GM23338 (cell line): ENCODE measurements around the gene SLC39A8.

Source experiments
- CREB1 ChIP-seq: fragments of 250-450 bp; sonication (Bioruptor Pico); IDR thresholded peaks from 2 replicates; pipeline ENCODE4 v1.5.0; 2020; ENCODE audit warnings: low read depth, mild to moderate bottlenecking, moderate library complexity
- EZH2 ChIP-seq: fragments of 200-600 bp; sonication (generic); IDR thresholded peaks from one replicate; pipeline ENCODE4 v1.8.0; 2017; ENCODE audit warnings: antibody characterized with exemption, mild to moderate bottlenecking, low read depth; ENCODE audit not compliant: unreplicated experiment
- EZH2phosphoT487 ChIP-seq: fragments of 200-600 bp; sonication (generic); IDR thresholded peaks from one replicate; pipeline ENCODE4 v1.8.1; 2018; ENCODE audit warnings: antibody characterized with exemption; ENCODE audit not compliant: unreplicated experiment
- JUNB ChIP-seq: IDR thresholded peaks from one replicate; pipeline ENCODE4 v1.6.1; 2016; ENCODE audit warnings: antibody characterized with exemption; ENCODE audit not compliant: unreplicated experiment
- NANOG ChIP-seq: IDR thresholded peaks from 2 replicates; pipeline ENCODE4 v1.6.1; 2016; ENCODE audit warnings: antibody characterized with exemption, borderline replicate concordance
- POLR2AphosphoS5 ChIP-seq: IDR thresholded peaks from 2 replicates; pipeline ENCODE4 v1.6.1; 2016; ENCODE audit warnings: antibody characterized with exemption, low read depth
- STAT1 ChIP-seq: IDR thresholded peaks from one replicate; pipeline ENCODE4 v1.6.1; 2016; ENCODE audit warnings: antibody characterized with exemption; ENCODE audit not compliant: unreplicated experiment
- ZNF114 ChIP-seq: fragments of 250-450 bp; sonication (Bioruptor Pico); IDR thresholded peaks from 2 replicates; pipeline ENCODE4 v1.5.0; 2020; ENCODE audit warnings: mild to moderate bottlenecking, moderate library complexity
- ZNF331 ChIP-seq: fragments of 250-450 bp; sonication (Bioruptor Pico); IDR thresholded peaks from 2 replicates; pipeline ENCODE4 v1.5.0; 2020; ENCODE audit warnings: low read depth, mild to moderate bottlenecking, moderate library complexity
- TF ChIP-seq, protein P1 (sequence below), 2 experiments: fragments of 200-600 bp in 1 of 2; sonication (generic) in 1 of 2; conservative IDR thresholded peaks; 2 replicates each; pipeline versions ENCODE4 v1.5.1 to v1.6.1; 2016 to 2017; ENCODE audit warnings: antibody characterized with exemption in 2 of 2, low read depth in 2 of 2, mild to moderate bottlenecking in 2 of 2, moderate library complexity in 1 of 2
- TF ChIP-seq, protein P2 (sequence below): IDR thresholded peaks from one replicate; pipeline ENCODE4 v1.6.1; 2018; ENCODE audit warnings: antibody characterized with exemption; ENCODE audit not compliant: unreplicated experiment
- TF ChIP-seq, protein P3 (sequence below): IDR thresholded peaks from 2 replicates; pipeline ENCODE4 v1.6.1; 2016; ENCODE audit warnings: antibody characterized with exemption
- TF ChIP-seq, protein P4 (sequence below): fragments of 250-450 bp; sonication (Bioruptor Pico); IDR thresholded peaks from 2 replicates; pipeline ENCODE4 v1.5.0; 2020; ENCODE audit warnings: mild to moderate bottlenecking, moderate library complexity

DNA sequence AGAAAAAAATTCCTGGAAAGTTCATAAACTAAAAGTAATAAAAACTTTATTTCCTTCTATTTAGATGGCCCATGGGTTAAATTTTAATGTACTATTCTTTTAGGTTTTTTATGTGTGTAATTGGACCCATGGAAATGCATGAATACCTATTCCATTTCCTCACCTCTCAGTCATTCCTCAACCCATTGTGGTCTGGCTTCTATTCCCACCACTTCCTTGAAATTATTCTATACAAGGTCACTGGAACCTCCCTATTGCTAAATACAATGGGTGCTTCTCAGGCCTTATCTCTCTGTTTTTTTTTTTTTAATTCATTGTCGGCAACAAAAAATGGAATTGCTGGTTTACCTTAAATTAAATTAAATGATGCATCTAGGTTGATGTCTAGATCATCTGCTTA is 17.2 kb downstream of the SLC39A8 start:
- TF ChIP-seq, protein P1, sequence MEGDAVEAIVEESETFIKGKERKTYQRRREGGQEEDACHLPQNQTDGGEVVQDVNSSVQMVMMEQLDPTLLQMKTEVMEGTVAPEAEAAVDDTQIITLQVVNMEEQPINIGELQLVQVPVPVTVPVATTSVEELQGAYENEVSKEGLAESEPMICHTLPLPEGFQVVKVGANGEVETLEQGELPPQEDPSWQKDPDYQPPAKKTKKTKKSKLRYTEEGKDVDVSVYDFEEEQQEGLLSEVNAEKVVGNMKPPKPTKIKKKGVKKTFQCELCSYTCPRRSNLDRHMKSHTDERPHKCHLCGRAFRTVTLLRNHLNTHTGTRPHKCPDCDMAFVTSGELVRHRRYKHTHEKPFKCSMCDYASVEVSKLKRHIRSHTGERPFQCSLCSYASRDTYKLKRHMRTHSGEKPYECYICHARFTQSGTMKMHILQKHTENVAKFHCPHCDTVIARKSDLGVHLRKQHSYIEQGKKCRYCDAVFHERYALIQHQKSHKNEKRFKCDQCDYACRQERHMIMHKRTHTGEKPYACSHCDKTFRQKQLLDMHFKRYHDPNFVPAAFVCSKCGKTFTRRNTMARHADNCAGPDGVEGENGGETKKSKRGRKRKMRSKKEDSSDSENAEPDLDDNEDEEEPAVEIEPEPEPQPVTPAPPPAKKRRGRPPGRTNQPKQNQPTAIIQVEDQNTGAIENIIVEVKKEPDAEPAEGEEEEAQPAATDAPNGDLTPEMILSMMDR (conservative IDR thresholded peaks at IDR 0.05; ENCODE audit: low read depth in 2 of 2), result no peak
- TF ChIP-seq EZH2, result no peak
- TF ChIP-seq, protein P2, sequence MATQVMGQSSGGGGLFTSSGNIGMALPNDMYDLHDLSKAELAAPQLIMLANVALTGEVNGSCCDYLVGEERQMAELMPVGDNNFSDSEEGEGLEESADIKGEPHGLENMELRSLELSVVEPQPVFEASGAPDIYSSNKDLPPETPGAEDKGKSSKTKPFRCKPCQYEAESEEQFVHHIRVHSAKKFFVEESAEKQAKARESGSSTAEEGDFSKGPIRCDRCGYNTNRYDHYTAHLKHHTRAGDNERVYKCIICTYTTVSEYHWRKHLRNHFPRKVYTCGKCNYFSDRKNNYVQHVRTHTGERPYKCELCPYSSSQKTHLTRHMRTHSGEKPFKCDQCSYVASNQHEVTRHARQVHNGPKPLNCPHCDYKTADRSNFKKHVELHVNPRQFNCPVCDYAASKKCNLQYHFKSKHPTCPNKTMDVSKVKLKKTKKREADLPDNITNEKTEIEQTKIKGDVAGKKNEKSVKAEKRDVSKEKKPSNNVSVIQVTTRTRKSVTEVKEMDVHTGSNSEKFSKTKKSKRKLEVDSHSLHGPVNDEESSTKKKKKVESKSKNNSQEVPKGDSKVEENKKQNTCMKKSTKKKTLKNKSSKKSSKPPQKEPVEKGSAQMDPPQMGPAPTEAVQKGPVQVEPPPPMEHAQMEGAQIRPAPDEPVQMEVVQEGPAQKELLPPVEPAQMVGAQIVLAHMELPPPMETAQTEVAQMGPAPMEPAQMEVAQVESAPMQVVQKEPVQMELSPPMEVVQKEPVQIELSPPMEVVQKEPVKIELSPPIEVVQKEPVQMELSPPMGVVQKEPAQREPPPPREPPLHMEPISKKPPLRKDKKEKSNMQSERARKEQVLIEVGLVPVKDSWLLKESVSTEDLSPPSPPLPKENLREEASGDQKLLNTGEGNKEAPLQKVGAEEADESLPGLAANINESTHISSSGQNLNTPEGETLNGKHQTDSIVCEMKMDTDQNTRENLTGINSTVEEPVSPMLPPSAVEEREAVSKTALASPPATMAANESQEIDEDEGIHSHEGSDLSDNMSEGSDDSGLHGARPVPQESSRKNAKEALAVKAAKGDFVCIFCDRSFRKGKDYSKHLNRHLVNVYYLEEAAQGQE, result no peak
- TF ChIP-seq EZH2phosphoT487, result no peak
- no peak for TF ChIP-seq JUNB
- TF ChIP-seq CREB1, result no peak
- TF ChIP-seq, protein P3, sequence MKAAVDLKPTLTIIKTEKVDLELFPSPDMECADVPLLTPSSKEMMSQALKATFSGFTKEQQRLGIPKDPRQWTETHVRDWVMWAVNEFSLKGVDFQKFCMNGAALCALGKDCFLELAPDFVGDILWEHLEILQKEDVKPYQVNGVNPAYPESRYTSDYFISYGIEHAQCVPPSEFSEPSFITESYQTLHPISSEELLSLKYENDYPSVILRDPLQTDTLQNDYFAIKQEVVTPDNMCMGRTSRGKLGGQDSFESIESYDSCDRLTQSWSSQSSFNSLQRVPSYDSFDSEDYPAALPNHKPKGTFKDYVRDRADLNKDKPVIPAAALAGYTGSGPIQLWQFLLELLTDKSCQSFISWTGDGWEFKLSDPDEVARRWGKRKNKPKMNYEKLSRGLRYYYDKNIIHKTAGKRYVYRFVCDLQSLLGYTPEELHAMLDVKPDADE, result no peak
- no peak for TF ChIP-seq POLR2AphosphoS5
- no peak for TF ChIP-seq STAT1
- TF ChIP-seq ZNF114 (CRISPR knock-in tag), result no peak
- TF ChIP-seq ZNF331, result no peak
- TF ChIP-seq, protein P4, sequence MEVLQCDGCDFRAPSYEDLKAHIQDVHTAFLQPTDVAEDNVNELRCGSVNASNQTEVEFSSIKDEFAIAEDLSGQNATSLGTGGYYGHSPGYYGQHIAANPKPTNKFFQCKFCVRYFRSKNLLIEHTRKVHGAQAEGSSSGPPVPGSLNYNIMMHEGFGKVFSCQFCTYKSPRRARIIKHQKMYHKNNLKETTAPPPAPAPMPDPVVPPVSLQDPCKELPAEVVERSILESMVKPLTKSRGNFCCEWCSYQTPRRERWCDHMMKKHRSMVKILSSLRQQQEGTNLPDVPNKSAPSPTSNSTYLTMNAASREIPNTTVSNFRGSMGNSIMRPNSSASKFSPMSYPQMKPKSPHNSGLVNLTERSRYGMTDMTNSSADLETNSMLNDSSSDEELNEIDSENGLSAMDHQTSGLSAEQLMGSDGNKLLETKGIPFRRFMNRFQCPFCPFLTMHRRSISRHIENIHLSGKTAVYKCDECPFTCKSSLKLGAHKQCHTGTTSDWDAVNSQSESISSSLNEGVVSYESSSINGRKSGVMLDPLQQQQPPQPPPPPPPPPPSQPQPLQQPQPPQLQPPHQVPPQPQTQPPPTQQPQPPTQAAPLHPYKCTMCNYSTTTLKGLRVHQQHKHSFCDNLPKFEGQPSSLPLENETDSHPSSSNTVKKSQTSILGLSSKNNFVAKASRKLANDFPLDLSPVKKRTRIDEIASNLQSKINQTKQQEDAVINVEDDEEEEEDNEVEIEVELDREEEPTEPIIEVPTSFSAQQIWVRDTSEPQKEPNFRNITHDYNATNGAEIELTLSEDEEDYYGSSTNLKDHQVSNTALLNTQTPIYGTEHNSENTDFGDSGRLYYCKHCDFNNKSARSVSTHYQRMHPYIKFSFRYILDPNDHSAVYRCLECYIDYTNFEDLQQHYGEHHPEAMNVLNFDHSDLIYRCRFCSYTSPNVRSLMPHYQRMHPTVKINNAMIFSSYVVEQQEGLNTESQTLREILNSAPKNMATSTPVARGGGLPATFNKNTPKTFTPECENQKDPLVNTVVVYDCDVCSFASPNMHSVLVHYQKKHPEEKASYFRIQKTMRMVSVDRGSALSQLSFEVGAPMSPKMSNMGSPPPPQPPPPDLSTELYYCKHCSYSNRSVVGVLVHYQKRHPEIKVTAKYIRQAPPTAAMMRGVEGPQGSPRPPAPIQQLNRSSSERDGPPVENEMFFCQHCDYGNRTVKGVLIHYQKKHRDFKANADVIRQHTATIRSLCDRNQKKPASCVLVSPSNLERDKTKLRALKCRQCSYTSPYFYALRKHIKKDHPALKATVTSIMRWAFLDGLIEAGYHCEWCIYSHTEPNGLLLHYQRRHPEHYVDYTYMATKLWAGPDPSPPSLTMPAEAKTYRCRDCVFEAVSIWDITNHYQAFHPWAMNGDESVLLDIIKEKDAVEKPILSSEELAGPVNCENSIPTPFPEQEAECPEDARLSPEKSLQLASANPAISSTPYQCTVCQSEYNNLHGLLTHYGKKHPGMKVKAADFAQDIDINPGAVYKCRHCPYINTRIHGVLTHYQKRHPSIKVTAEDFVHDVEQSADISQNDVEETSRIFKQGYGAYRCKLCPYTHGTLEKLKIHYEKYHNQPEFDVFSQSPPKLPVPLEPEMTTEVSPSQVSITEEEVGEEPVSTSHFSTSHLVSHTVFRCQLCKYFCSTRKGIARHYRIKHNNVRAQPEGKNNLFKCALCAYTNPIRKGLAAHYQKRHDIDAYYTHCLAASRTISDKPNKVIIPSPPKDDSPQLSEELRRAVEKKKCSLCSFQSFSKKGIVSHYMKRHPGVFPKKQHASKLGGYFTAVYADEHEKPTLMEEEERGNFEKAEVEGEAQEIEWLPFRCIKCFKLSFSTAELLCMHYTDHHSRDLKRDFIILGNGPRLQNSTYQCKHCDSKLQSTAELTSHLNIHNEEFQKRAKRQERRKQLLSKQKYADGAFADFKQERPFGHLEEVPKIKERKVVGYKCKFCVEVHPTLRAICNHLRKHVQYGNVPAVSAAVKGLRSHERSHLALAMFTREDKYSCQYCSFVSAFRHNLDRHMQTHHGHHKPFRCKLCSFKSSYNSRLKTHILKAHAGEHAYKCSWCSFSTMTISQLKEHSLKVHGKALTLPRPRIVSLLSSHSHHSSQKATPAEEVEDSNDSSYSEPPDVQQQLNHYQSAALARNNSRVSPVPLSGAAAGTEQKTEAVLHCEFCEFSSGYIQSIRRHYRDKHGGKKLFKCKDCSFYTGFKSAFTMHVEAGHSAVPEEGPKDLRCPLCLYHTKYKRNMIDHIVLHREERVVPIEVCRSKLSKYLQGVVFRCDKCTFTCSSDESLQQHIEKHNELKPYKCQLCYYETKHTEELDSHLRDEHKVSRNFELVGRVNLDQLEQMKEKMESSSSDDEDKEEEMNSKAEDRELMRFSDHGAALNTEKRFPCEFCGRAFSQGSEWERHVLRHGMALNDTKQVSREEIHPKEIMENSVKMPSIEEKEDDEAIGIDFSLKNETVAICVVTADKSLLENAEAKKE (CRISPR knock-in tag), result no peak
- no peak for TF ChIP-seq NANOG
